C4-2B (cell line): ENCODE data around the gene MAGEB17.

Experiments
- H3K27ac ChIP-seq: fragments of 450-650 bp; 2 replicates; pipeline ENCODE4 v1.5.1; 2017
- ZFX ChIP-seq: fragments of 450-650 bp; IDR thresholded peaks from 2 replicates; pipeline ENCODE4 v1.6.1; 2017
- TF ChIP-seq, protein P1 (sequence below): fragments of 450-650 bp; conservative IDR thresholded peaks from 2 replicates; pipeline ENCODE4 v1.5.1; 2017; ENCODE audit warnings: mild to moderate bottlenecking

MAGEB17 gene

GRCh38 chrX:16130707-16131106, 36.6 kb upstream of the MAGEB17 start:
- TF ChIP-seq, protein P1, sequence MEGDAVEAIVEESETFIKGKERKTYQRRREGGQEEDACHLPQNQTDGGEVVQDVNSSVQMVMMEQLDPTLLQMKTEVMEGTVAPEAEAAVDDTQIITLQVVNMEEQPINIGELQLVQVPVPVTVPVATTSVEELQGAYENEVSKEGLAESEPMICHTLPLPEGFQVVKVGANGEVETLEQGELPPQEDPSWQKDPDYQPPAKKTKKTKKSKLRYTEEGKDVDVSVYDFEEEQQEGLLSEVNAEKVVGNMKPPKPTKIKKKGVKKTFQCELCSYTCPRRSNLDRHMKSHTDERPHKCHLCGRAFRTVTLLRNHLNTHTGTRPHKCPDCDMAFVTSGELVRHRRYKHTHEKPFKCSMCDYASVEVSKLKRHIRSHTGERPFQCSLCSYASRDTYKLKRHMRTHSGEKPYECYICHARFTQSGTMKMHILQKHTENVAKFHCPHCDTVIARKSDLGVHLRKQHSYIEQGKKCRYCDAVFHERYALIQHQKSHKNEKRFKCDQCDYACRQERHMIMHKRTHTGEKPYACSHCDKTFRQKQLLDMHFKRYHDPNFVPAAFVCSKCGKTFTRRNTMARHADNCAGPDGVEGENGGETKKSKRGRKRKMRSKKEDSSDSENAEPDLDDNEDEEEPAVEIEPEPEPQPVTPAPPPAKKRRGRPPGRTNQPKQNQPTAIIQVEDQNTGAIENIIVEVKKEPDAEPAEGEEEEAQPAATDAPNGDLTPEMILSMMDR, result no peak
- TF ChIP-seq ZFX, result no peak
- H3K27ac ChIP-seq, result no peak overlapping the region

GRCh38 chrX:16134936-16135335, 32.3 kb upstream of the MAGEB17 start:
- no peak for TF ChIP-seq ZFX
- TF ChIP-seq, protein P1, result no peak
- H3K27ac ChIP-seq, result no peak overlapping the region

- TF ChIP-seq ZFX, result no peak
- TF ChIP-seq, protein P1, result no peak
- no peak overlapping the region for H3K27ac ChIP-seq
Observed at GRCh38 chrX:16136080-16136479, 31.2 kb upstream of the MAGEB17 start.

DNA sequence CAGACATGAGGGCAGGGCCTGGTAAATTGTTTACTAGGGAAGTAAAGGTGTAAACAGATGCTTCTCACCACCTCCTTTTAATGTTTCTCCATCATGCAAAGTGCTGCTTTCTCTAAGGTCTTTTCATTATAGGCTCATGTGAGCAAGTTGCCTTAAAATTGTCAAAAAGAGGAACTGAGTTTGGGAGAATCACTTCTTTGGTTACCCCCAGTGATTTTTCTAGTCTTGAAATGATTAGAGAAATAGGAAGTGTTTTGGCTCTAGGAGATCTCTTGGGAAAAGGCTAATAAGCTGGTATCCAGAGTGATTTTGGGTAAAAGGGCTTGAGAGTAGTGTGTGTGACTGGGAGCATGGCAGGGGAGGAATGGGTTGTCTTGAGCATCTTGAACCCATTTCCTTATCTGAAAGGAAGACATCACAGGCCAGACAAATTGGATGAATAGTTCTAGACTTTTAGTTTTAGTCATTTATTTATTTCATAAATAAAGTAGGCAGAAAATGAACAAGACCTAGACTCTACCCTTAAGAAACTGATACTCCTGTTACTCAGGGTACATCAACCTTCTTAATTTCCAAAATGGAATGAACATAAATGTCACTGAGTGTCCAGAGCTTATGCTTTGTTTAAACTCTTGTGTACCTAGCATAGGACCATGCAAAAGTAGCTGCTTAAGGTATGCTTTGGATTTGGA, 29.7 kb upstream of the MAGEB17 start:
- TF ChIP-seq, protein P1, result no peak
- TF ChIP-seq ZFX, result no peak
- H3K27ac ChIP-seq, result no peak overlapping the region

GRCh38 chrX:16138108-16138427, 29.2 kb upstream of the MAGEB17 start:
- H3K27ac ChIP-seq, result no peak overlapping the region
- TF ChIP-seq ZFX, result no peak
- TF ChIP-seq, protein P1, result peak; percentile 19; the same call in 1 of the 2 replicates

- TF ChIP-seq, protein P1, result no peak
- TF ChIP-seq ZFX, result no peak
- peak overlapping the region; percentile 86 for H3K27ac ChIP-seq
Observed at GRCh38 chrX:16140448-16140847, 26.8 kb upstream of the MAGEB17 start.

DNA sequence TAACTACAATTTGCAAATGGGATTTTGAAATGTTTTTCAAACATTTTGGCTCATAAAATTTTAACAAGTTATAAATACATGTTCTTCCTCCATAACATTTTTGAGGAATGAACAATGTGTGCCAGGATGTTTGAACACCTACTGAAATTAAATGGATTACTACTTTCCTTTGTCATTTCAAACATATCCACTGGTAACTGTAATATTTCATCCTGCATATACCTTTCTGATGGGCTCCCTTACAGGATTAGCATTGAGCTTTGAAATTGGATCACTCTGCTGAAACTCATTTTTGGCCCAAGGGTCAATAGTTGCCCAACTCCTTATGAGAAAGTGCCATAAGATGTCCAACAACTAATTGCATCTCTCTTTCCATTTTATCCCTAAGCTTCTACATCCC, 26.3 kb upstream of the MAGEB17 start:
- no peak for TF ChIP-seq ZFX
- TF ChIP-seq, protein P1, result no peak
- H3K27ac ChIP-seq, result peak overlapping the region; percentile 86
